Colonic mucosa (tissue), 4 donors: ENCODE measurements around the gene ST7. TPM values are rescaled to one million over a fixed set of nuclear protein-coding genes. Genes with fewer than 3 reads are reported as not detected.

Experiments used
- DNase-seq: peaks from one replicate; pipeline ENCODE4 v3.0.0-alpha.2; 2020
- H3K27ac ChIP-seq: fragments of 200-600 bp; one replicate; pipeline ENCODE4 v1.8.0; 2021
- H3K27me3 ChIP-seq: fragments of 200-600 bp; one replicate; pipeline ENCODE4 v1.8.0; 2021
- H3K36me3 ChIP-seq: fragments of 200-600 bp; one replicate; pipeline ENCODE4 v1.8.0; 2021
- H3K4me1 ChIP-seq: fragments of 200-600 bp; one replicate; pipeline ENCODE4 v1.8.0; 2021; ENCODE audit warnings: mild to moderate bottlenecking
- H3K4me3 ChIP-seq: fragments of 200-600 bp; one replicate; pipeline ENCODE4 v1.8.0; 2021
- H3K9ac ChIP-seq, 2 donors: one replicate each; pipeline ENCODE4 v1.7.0; 2013; ENCODE audit warnings: control low read depth in 2 of 2, low read depth in 2 of 2, low read length in 2 of 2
- H3K9me3 ChIP-seq: fragments of 200-600 bp; one replicate; pipeline ENCODE4 v1.8.0; 2021
- CTCF ChIP-seq: fragments of 200-600 bp; IDR thresholded peaks from one replicate; pipeline ENCODE4 v1.8.0; 2022; ENCODE audit warnings: antibody characterized with exemption, mild to moderate bottlenecking
- intact Hi-C: fragments of 100-400 bp; cut with DNase I; formaldehyde crosslinking; loops from one replicate; pipeline ENCODE4 v1.14.1; 2022
- total RNA-seq, 2 donors: library from RNA; stranded (reverse); fragmentation: NEBNext Ultra II Directional in 1 of 2; extraction: Animal tissue kit (Norgen Biotek cat#: 25700) in 1 of 2; gene quantifications; one replicate each; pipeline ENCODE4 v1.2.1, GENCODE V29; 2021
- donor health status: healthy.
- donor health status: DM: no; HTN: no; CAD: no.
- donor health status: DM: no; HTN: no; CAD: no.

The ST7 gene
- total RNA-seq, 2 donors from 2014 or later, result 10.6 to 12.2 TPM

DNA sequence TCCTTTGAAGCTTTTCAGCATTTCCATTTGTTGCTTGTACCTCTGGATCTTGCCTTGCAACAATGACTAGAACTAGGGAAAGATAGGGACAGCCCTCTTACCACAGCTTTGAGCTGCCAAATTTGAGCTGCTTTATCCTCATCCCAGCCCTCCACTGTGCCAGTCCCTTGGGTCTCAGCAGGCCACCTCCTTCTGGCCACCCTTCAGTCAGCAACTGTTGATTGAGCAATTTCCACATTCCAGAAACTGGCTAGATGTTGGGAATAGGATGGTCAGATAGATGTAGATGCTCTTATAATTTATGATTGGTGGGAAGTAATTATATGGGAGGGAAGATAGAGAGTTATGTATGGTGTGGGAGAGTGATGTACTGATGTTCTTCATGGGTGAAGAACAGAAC lies 100.1 kb downstream of the ST7 start:
- no peak for TF ChIP-seq CTCF
- intact Hi-C loops, result no loop called here
- H3K4me3 ChIP-seq, result no peak overlapping the region
- H3K9me3 ChIP-seq, result no peaks in the 10 kb centered on the region
- no peak for DNase-seq
- no peaks in the 10 kb centered on the region for H3K27me3 ChIP-seq
- no peaks in the 10 kb centered on the region for H3K36me3 ChIP-seq
- H3K4me1 ChIP-seq, result peaks cover 7% of the 10 kb centered on the region
- H3K9ac ChIP-seq, result no peak overlapping the region
- no peak overlapping the region for H3K27ac ChIP-seq

DNA sequence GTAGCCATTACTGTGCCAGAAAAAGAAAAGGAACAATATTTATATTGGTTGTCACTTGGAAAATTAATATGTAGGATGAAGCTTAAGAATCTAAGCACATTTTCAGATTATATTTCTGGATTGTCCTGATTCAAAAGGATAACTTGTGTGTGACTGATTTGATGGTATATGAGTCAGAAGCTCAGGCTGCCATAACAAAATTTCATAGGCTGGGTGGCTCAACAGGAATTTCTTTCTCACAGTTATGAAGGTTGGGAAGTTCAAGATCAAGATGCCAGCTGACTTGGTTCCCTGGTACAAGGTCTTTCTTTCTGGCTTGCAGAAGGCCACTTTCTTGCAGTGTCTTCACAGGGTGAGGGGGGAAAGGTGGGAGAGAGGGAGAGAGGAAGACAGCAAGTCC lies 108.5 kb downstream of the ST7 start:
- TF ChIP-seq CTCF, result no peak
- intact Hi-C loops, result no loop called here
- H3K27me3 ChIP-seq, result no peaks in the 10 kb centered on the region
- H3K4me1 ChIP-seq, result no peaks in the 10 kb centered on the region
- no peak overlapping the region for H3K4me3 ChIP-seq
- DNase-seq, result no peak
- no peaks in the 10 kb centered on the region for H3K9me3 ChIP-seq
- no peak overlapping the region for H3K9ac ChIP-seq
- no peaks in the 10 kb centered on the region for H3K36me3 ChIP-seq
- H3K27ac ChIP-seq, result no peak overlapping the region

GRCh38 chr7:117062300-117062699 lies 109.0 kb downstream of the ST7 start:
- no peak for TF ChIP-seq CTCF
- Histone ChIP-seq H3K27me3 (no peaks in the 10 kb centered on the region), H3K36me3 (no peaks in the 10 kb centered on the region), H3K4me1 (no peaks in the 10 kb centered on the region), H3K9me3 (no peaks in the 10 kb centered on the region), H3K9ac (no peak overlapping the region), H3K27ac (no peak overlapping the region), H3K4me3 (no peak overlapping the region)
- no peak for DNase-seq
- intact Hi-C loops, result no loop called here

DNA sequence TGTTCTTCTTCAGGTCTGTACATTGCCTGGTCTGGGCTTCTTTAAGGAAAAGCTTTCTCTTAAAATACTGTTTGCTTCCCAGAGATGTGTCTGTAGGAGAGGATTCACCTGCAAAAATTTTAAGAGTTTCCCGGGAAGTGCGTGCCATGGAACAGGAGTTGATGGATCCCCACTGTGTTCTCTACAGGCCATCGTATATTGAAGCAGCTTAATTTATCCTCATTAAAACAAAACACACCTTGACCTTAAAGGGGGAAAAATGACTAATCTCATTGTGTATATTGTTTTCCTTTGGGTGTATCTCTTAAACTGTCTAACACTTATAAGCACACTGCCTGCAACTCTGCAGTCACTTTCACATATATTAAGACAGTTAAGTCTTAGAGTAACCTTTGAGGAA lies 111.4 kb downstream of the ST7 start:
- intact Hi-C loops, result no loop called here
- no peaks in the 10 kb centered on the region for H3K27me3 ChIP-seq
- H3K4me3 ChIP-seq, result no peak overlapping the region
- H3K9me3 ChIP-seq, result no peaks in the 10 kb centered on the region
- DNase-seq, result no peak
- no peak for TF ChIP-seq CTCF
- no peaks in the 10 kb centered on the region for H3K36me3 ChIP-seq
- no peak overlapping the region for H3K27ac ChIP-seq
- no peaks in the 10 kb centered on the region for H3K4me1 ChIP-seq
- H3K9ac ChIP-seq, result no peak overlapping the region

- H3K9me3 ChIP-seq, result no peaks in the 10 kb centered on the region
- no peaks in the 10 kb centered on the region for H3K27me3 ChIP-seq
- DNase-seq, result no peak
- no peak overlapping the region for H3K9ac ChIP-seq
- no peaks in the 10 kb centered on the region for H3K36me3 ChIP-seq
- no peak overlapping the region for H3K27ac ChIP-seq
- no peaks in the 10 kb centered on the region for H3K4me1 ChIP-seq
- intact Hi-C loops, result no loop called here
- H3K4me3 ChIP-seq, result no peak overlapping the region
- TF ChIP-seq CTCF, result no peak
These were observed 112.4 kb downstream of the ST7 start for GRCh38 chr7:117065571-117066150.
